ENCODE measurements around the gene PITRM1. TPM values are rescaled to one million over a fixed set of nuclear protein-coding genes. Genes with fewer than 3 reads are reported as not detected.

Gene PITRM1
- total RNA-seq, 1 experiment from 2014 or later: 40.7 TPM

DNA sequence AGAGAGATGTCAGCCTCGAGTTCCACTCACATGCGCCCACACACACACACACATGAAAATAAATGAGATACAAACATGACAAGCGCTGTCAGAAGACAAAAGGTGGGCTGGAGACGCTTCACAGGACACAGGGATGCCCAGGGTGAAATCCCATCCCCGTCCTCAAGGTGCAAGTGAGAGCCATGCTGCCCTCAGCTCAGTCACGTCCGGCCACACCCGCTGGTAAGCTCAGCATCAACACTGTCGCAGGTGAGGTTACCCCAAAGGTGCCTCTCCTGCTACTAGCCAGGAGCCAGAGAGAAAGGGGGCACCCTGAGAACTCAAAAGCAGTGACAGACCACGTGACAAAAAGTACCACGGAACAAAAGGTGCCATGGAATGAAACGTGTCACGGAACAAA is 22.2 kb downstream of the PITRM1 start (continued):
- TF ChIP-seq ZNF425 (CRISPR knock-in tag; conservative IDR thresholded peaks at IDR 0.05): no peak
- no peak for TF ChIP-seq HMGXB4 (CRISPR knock-in tag; IDR thresholded peaks at IDR 0.05)
- TF ChIP-seq FOXJ3 (CRISPR knock-in tag; IDR thresholded peaks at IDR 0.05; ENCODE audit: borderline replicate concordance): no peak
- no peak for TF ChIP-seq HMGA2 (CRISPR knock-in tag; IDR thresholded peaks at IDR 0.05)
- no peak for TF ChIP-seq ZNF138 (CRISPR knock-in tag; conservative IDR thresholded peaks at IDR 0.05)
- TF ChIP-seq ZNF396 (CRISPR knock-in tag; IDR thresholded peaks at IDR 0.05; ENCODE audit: borderline replicate concordance): no peak
- TF ChIP-seq ZBTB21 (CRISPR knock-in tag; IDR thresholded peaks at IDR 0.05; ENCODE audit: borderline replicate concordance): no peak
- TF ChIP-seq KAT7 (CRISPR knock-in tag; IDR thresholded peaks at IDR 0.05; ENCODE audit: borderline replicate concordance): no peak
- TF ChIP-seq ZNF263 (CRISPR knock-in tag; IDR thresholded peaks at IDR 0.05; ENCODE audit: low read depth): no peak

- ATAC-seq (no peak), DNase-seq (ENCODE audit: low spot score) (no peak)
- ChIA-PET POLR2A (no interaction called here), CTCF (no interaction called here)
- no peaks in the 10 kb centered on the region for H3K9me3 Mint-ChIP-seq
- peaks cover 47% of the 10 kb centered on the region for H3K36me3 Mint-ChIP-seq
- no peaks in the 10 kb centered on the region for H3K27me3 Mint-ChIP-seq (ENCODE audit: low read depth)
- H3K4me1 Mint-ChIP-seq: no peaks in the 10 kb centered on the region
- H3K27ac Mint-ChIP-seq: no peak overlapping the region
- H3K4me3 Mint-ChIP-seq: no peak overlapping the region
- TF ChIP-seq NR2C2 (CRISPR knock-in tag; IDR thresholded peaks at IDR 0.05) (no peak), ZNF263 (CRISPR knock-in tag; IDR thresholded peaks at IDR 0.05; ENCODE audit: low read depth) (no peak), ZNF423 (CRISPR knock-in tag; IDR thresholded peaks at IDR 0.05) (no peak), ZNF232 (CRISPR knock-in tag; IDR thresholded peaks at IDR 0.05) (no peak), MXD4 (CRISPR knock-in tag; IDR thresholded peaks at IDR 0.05; ENCODE audit: borderline replicate concordance) (no peak), PRDM15 (CRISPR knock-in tag; IDR thresholded peaks at IDR 0.05) (no peak)
- TF ChIP-seq, protein P1, sequence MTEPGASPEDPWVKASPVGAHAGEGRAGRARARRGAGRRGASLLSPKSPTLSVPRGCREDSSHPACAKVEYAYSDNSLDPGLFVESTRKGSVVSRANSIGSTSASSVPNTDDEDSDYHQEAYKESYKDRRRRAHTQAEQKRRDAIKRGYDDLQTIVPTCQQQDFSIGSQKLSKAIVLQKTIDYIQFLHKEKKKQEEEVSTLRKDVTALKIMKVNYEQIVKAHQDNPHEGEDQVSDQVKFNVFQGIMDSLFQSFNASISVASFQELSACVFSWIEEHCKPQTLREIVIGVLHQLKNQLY (CRISPR knock-in tag; IDR thresholded peaks at IDR 0.05): no peak
Measured at GRCh38 chr10:3149918-3150317, 22.7 kb downstream of the PITRM1 start.

GRCh38 chr10:3148994-3149393 is 23.6 kb downstream of the PITRM1 start:
- no peaks in the 10 kb centered on the region for H3K4me1 Mint-ChIP-seq
- POLR2A ChIA-PET: no interaction called here
- peaks cover 45% of the 10 kb centered on the region for H3K36me3 Mint-ChIP-seq
- no peak for TF ChIP-seq NFYB (CRISPR knock-in tag; conservative IDR thresholded peaks at IDR 0.05; ENCODE audit: low read depth)
- TF ChIP-seq AFF4 (CRISPR knock-in tag; IDR thresholded peaks at IDR 0.05; ENCODE audit: borderline replicate concordance): no peak
- TF ChIP-seq KAT7 (CRISPR knock-in tag; IDR thresholded peaks at IDR 0.05; ENCODE audit: borderline replicate concordance): no peak
- TF ChIP-seq EMX1 (CRISPR knock-in tag; IDR thresholded peaks at IDR 0.05): no peak
- no peak for TF ChIP-seq GTF2I (CRISPR knock-in tag; conservative IDR thresholded peaks at IDR 0.05)
- no peak for TF ChIP-seq ZNF232 (CRISPR knock-in tag; IDR thresholded peaks at IDR 0.05)
- no peak for TF ChIP-seq NR3C1 (CRISPR knock-in tag; conservative IDR thresholded peaks at IDR 0.05; ENCODE audit: low read depth)

More at GRCh38 chr10:3148994-3149393, 23.6 kb downstream of the PITRM1 start:
- H3K4me3 Mint-ChIP-seq: no peak overlapping the region
- no peaks in the 10 kb centered on the region for H3K27me3 Mint-ChIP-seq (ENCODE audit: low read depth)
- CTCF ChIA-PET: no interaction called here
- DNase-seq (ENCODE audit: low spot score) (no peak), ATAC-seq (no peak)
- no peak overlapping the region for H3K27ac Mint-ChIP-seq
- no peaks in the 10 kb centered on the region for H3K9me3 Mint-ChIP-seq
